Ovary (tissue), 10 donors: Measurements from ENCODE around the gene USP17L20. TPM values are rescaled to one million over a fixed set of nuclear protein-coding genes. Genes with fewer than 3 reads are reported as not detected.
"Not testable (repeated sequence)": the region's sequence is repeated elsewhere in the genome, so short reads cannot be mapped to it uniquely, and the experiment has no call there.

ENCODE experiments used
- DNase-seq, 5 donors: peaks; one replicate each; pipeline ENCODE4 v3.0.0-alpha.2; 2019 to 2020
- H3K27ac ChIP-seq, 2 donors: fragments of 200-600 bp; one replicate each; pipeline versions ENCODE4 v1.5.1 to v1.8.0; 2019 to 2022
- H3K27me3 ChIP-seq: fragments of 200-600 bp; one replicate; pipeline ENCODE4 v1.8.0; 2022
- H3K36me3 ChIP-seq: fragments of 200-600 bp; sonication (generic); one replicate; pipeline ENCODE4 v1.5.1; 2019
- H3K4me1 ChIP-seq: one replicate; pipeline ENCODE4 v1.8.1; 2013; ENCODE audit warnings: mild to moderate bottlenecking, moderate library complexity; ENCODE audit not compliant: insufficient read depth
- H3K4me3 ChIP-seq: fragments of 200-600 bp; sonication (generic); one replicate; pipeline ENCODE4 v1.5.1; 2017
- H3K9me3 ChIP-seq, 2 donors: fragments of 200-600 bp in 1 of 2; sonication (generic) in 1 of 2; one replicate each; pipeline versions ENCODE4 v1.5.1 to v1.8.1; 2013 to 2019; ENCODE audit warnings: mild to moderate bottlenecking in 1 of 2, moderate library complexity in 1 of 2
- WGBS, 3 donors: extraction: QIAGEN DNeasy Blood & Tissue Kit in 1 of 3; methylation state at CpG; one replicate each; pipeline versions ENCODE4 v1.1.5 to v1.1.7; 2013 to 2017; 5-methylcytosine and 5-hydroxymethylcytosine counted together
- intact Hi-C, 4 donors: fragments of 100-400 bp; cut with DNase I; formaldehyde crosslinking; loops; one replicate each; pipeline versions ENCODE4 v1.11.0 to v1.15.1; 2022 to 2023
- long read RNA-seq, 3 donors: library from polyadenylated mRNA in 2 of 3; unstranded in 2 of 3; transcript quantifications; one replicate each; pipeline ENCODE4 v2.0.0 and lab custom pipeline, GENCODE V29; 2021 to 2026
- polyA plus RNA-seq, 2 donors: library from polyadenylated mRNA; stranded (reverse); fragments of 200-250 nt in 1 of 2; fragments of 350-450 nt in 1 of 2; fragmentation: Illumina TruSeq in 1 of 2; extraction: RNeasy Lipid Tissue Mini Kit (QIAGEN cat#74804) in 1 of 2; gene quantifications; one replicate each; pipeline ENCODE4 v1.2.3, GENCODE V29; 2013 to 2014
- total RNA-seq, 7 donors: library from RNA; depleted of rRNA in 2 of 7; stranded (reverse); fragments of >200 nt in 2 of 7; fragmentation: NEBNext Ultra II Directional in 3 of 7; extraction: Animal tissue kit (Norgen Biotek cat#: 25700) in 3 of 7; gene quantifications; one replicate each; pipeline versions ENCODE4 v1.1.0 to v1.2.4, GENCODE V29; 2016 to 2023
- donor health status: DM: no; HTN: no; CAD: no; lungs with moderate emphysema.
- donor health status: DM: no; HTN: no; CAD: no.
- donor health status: Bipolar disorder and iron deficiency.
- donor health status: DM: yes; HTN: yes; CAD: no.
- donor health status: DM: no; HTN: no; CAD: no.
- donor health status: DM: yes; HTN: yes; CAD: no.

Gene USP17L20
- total RNA-seq (not detected), polyA plus RNA-seq (not detected)
- long read RNA-seq, donor 1: 0 reads
- long read RNA-seq, donor 2: 0 reads
- long read RNA-seq, donor 3: 0 reads

GRCh38 chr4:9257824-9258223 is at the start of gene USP17L20:
Gene USP17L20, plus strand, starts transcription at chr4:9258124. Its CDS starts 0 bp downstream, at chr4:9258124.
- WGBS, 3 donors: no CpG with 5 or more reads among the region's 15 CpGs
- H3K9me3 ChIP-seq, H3K4me3 ChIP-seq, H3K4me1 ChIP-seq, intact Hi-C loops, H3K27ac ChIP-seq, H3K27me3 ChIP-seq, DNase-seq, H3K36me3 ChIP-seq: not testable (repeated sequence)

GRCh38 chr4:9210357-9210756 is 47.6 kb upstream of the USP17L20 start, which contains the start of gene USP17L10:
Gene USP17L10, plus strand, starts transcription at chr4:9210657. Its CDS starts 0 bp downstream, at chr4:9210657.
- intact Hi-C loops, H3K36me3 ChIP-seq, DNase-seq, H3K4me1 ChIP-seq, H3K27me3 ChIP-seq, H3K4me3 ChIP-seq, H3K27ac ChIP-seq, H3K9me3 ChIP-seq: not testable (repeated sequence)
- no CpG with 5 or more reads among the region's 13 CpGs for WGBS, 3 donors

GRCh38 chr4:9214701-9215100 is 43.2 kb upstream of the USP17L20 start:
- H3K4me1 ChIP-seq, H3K36me3 ChIP-seq, H3K27ac ChIP-seq, H3K27me3 ChIP-seq, H3K9me3 ChIP-seq, intact Hi-C loops, H3K4me3 ChIP-seq: not testable (repeated sequence)
- WGBS, 3 donors: 70 to 74% (median 74%) methylated on average over 11 of the region's 14 CpGs
- peak in 1 of 5 donors; percentile 2 for DNase-seq

- intact Hi-C loops, H3K27me3 ChIP-seq, DNase-seq, H3K9me3 ChIP-seq, H3K27ac ChIP-seq, H3K4me1 ChIP-seq, H3K36me3 ChIP-seq, H3K4me3 ChIP-seq: not testable (repeated sequence)
- WGBS, 3 donors: no CpG with 5 or more reads among the region's 14 CpGs
Observed at GRCh38 chr4:9215105-9215504, 42.8 kb upstream of the USP17L20 start, which contains the start of gene USP17L11. Gene USP17L11, plus strand, starts transcription at chr4:9215405. Its CDS starts 0 bp downstream, at chr4:9215405.

GRCh38 chr4:9219852-9220251 is 38.1 kb upstream of the USP17L20 start, which contains the start of gene USP17L12:
Gene USP17L12, plus strand, starts transcription at chr4:9220152. Its CDS starts 0 bp downstream, at chr4:9220152.
- H3K36me3 ChIP-seq: not testable (repeated sequence)

GRCh38 chr4:9224596-9224995 is 33.3 kb upstream of the USP17L20 start, which contains the start of gene USP17L13:
Gene USP17L13, plus strand, starts transcription at chr4:9224896. Its CDS starts 0 bp downstream, at chr4:9224896.
- intact Hi-C loops: not testable (repeated sequence)

More at GRCh38 chr4:9219852-9220251, 38.1 kb upstream of the USP17L20 start, which contains the start of gene USP17L12:
- no CpG with 5 or more reads among the region's 13 CpGs for WGBS, 3 donors
- intact Hi-C loops, H3K27me3 ChIP-seq, H3K9me3 ChIP-seq, H3K27ac ChIP-seq, DNase-seq, H3K4me1 ChIP-seq, H3K4me3 ChIP-seq: not testable (repeated sequence)

GRCh38 chr4:9230249-9230648 is 27.7 kb upstream of the USP17L20 start:
- H3K4me1 ChIP-seq, H3K27me3 ChIP-seq, H3K36me3 ChIP-seq, H3K27ac ChIP-seq, H3K9me3 ChIP-seq, intact Hi-C loops, H3K4me3 ChIP-seq: not testable (repeated sequence)
- 84 to 89% (median 86%) methylated on average over 5 of the region's 8 CpGs for WGBS, 3 donors
- DNase-seq: peak in 2 of 5 donors; percentile 4 to 32

More at GRCh38 chr4:9224596-9224995, 33.3 kb upstream of the USP17L20 start, which contains the start of gene USP17L13:
- H3K4me1 ChIP-seq, DNase-seq, H3K36me3 ChIP-seq, H3K27ac ChIP-seq, H3K9me3 ChIP-seq, H3K4me3 ChIP-seq, H3K27me3 ChIP-seq: not testable (repeated sequence)
- no CpG with 5 or more reads among the region's 14 CpGs for WGBS, 3 donors

- H3K4me3 ChIP-seq, H3K27ac ChIP-seq, H3K4me1 ChIP-seq, DNase-seq, intact Hi-C loops, H3K27me3 ChIP-seq, H3K36me3 ChIP-seq, H3K9me3 ChIP-seq: not testable (repeated sequence)
- no CpG with 5 or more reads among the region's 15 CpGs for WGBS, 3 donors
Observed at GRCh38 chr4:9234085-9234484, 23.8 kb upstream of the USP17L20 start, which contains the start of gene USP17L15. Gene USP17L15, plus strand, starts transcription at chr4:9234385. Its CDS starts 0 bp downstream, at chr4:9234385.

GRCh38 chr4:9238461-9238860 is 19.5 kb upstream of the USP17L20 start:
- H3K4me1 ChIP-seq, H3K27me3 ChIP-seq, H3K4me3 ChIP-seq, H3K36me3 ChIP-seq, H3K27ac ChIP-seq, intact Hi-C loops, H3K9me3 ChIP-seq: not testable (repeated sequence)
- peak in 3 of 5 donors; percentile 1 to 17 (median 4) for DNase-seq
- 67 to 68% methylated on average over 3 to 9 of the region's 12 CpGs; no CpG with 5 or more reads in 1 of the 3 donors for WGBS, 3 donors

GRCh38 chr4:9243579-9243978 is 14.3 kb upstream of the USP17L20 start, which contains the start of gene USP17L17:
Gene USP17L17, plus strand, starts transcription at chr4:9243879. Its CDS starts 0 bp downstream, at chr4:9243879.
- H3K4me1 ChIP-seq, intact Hi-C loops, DNase-seq, H3K27ac ChIP-seq, H3K27me3 ChIP-seq, H3K36me3 ChIP-seq, H3K4me3 ChIP-seq, H3K9me3 ChIP-seq: not testable (repeated sequence)
- WGBS, 3 donors: 89 to 97% (median 90%) methylated on average over 5 to 14 of the region's 14 CpGs

- H3K27ac ChIP-seq, H3K9me3 ChIP-seq, intact Hi-C loops, H3K27me3 ChIP-seq, H3K4me3 ChIP-seq, H3K4me1 ChIP-seq, H3K36me3 ChIP-seq: not testable (repeated sequence)
- DNase-seq: peak in 4 of 5 donors; percentile 5 to 28 (median 15)
- 82 to 89% (median 88%) methylated on average over 12 to 16 of the region's 26 CpGs for WGBS, 3 donors
Observed at GRCh38 chr4:9247953-9248680, 9.8 kb upstream of the USP17L20 start, which contains the start of gene USP17L18. Gene USP17L18, plus strand, starts transcription at chr4:9248630. Its CDS starts 0 bp downstream, at chr4:9248630.
